Measurements from ENCODE around the gene LBH.

DNA sequence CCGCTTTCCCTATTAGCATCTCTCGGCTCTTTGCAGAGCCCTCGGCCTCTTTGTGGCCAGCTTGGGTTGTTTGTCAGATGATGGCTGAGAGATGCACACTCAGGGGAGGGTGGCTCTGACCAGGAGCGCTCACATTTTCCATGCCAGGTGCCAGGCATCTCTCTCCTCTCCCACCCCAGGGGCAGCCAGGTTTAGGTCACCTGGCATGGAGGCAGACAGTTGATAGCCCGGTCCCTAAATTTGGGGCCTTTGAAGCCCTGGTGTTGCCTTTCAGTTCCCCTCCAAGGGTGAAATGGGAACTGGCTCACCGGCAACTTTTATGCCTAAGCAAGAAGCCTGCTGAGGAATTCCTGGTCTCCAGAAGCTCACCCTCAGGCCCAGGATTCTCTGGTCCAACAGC lies 19.1 kb downstream of the LBH start:
- TF ChIP-seq, protein P1, sequence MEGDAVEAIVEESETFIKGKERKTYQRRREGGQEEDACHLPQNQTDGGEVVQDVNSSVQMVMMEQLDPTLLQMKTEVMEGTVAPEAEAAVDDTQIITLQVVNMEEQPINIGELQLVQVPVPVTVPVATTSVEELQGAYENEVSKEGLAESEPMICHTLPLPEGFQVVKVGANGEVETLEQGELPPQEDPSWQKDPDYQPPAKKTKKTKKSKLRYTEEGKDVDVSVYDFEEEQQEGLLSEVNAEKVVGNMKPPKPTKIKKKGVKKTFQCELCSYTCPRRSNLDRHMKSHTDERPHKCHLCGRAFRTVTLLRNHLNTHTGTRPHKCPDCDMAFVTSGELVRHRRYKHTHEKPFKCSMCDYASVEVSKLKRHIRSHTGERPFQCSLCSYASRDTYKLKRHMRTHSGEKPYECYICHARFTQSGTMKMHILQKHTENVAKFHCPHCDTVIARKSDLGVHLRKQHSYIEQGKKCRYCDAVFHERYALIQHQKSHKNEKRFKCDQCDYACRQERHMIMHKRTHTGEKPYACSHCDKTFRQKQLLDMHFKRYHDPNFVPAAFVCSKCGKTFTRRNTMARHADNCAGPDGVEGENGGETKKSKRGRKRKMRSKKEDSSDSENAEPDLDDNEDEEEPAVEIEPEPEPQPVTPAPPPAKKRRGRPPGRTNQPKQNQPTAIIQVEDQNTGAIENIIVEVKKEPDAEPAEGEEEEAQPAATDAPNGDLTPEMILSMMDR (IDR thresholded peaks at IDR 0.05 in 8 of 11, conservative IDR thresholded peaks at IDR 0.05 in 3 of 11), result no peak
- no peak for TF ChIP-seq POLR2AphosphoS5 (IDR thresholded peaks at IDR 0.05)
- no peak for TF ChIP-seq POLR2A (IDR thresholded peaks at IDR 0.05)
